ENCODE results near the gene TFAP2C. TPM values are rescaled to one million over a fixed set of nuclear protein-coding genes. Genes with fewer than 3 reads are reported as not detected.
A peak's percentile ranks its signal among the peaks of the same experiment; 100 is the strongest.

Gene TFAP2C
- total RNA-seq, 1 donor, result under 0.01 TPM

GRCh38 chr20:56607061-56607704, 21.9 kb upstream of the TFAP2C start:
- no peak overlapping the region for H3K27ac ChIP-seq (ENCODE audit: low read depth, low read length)
- no peak overlapping the region for H3K4me3 ChIP-seq (ENCODE audit: insufficient read depth, low read length)
- no peaks in the 10 kb centered on the region for H3K79me2 ChIP-seq (ENCODE audit: insufficient read depth, low read length)
- H3K9me3 ChIP-seq (ENCODE audit: low read depth, low read length), result no peaks in the 10 kb centered on the region
- no peaks in the 10 kb centered on the region for H3K4me1 ChIP-seq (ENCODE audit: insufficient read depth, low read length)
- H3K4me2 ChIP-seq (ENCODE audit: insufficient read depth, low read length), result no peak overlapping the region
- no peaks in the 10 kb centered on the region for H3K36me3 ChIP-seq (ENCODE audit: insufficient read depth, low read length)
- DNase-seq (ENCODE audit: insufficient read length, low spot score, missing footprints), result no peak
- H4K20me1 ChIP-seq (ENCODE audit: insufficient read depth, low read length), result no peaks in the 10 kb centered on the region
- no peak for TF ChIP-seq CTCF (IDR thresholded peaks at IDR 0.05; ENCODE audit: extremely low read depth, low read depth, low read length)
- no peaks in the 10 kb centered on the region for H3K27me3 ChIP-seq (ENCODE audit: insufficient read depth, low read length)
- H2AFZ ChIP-seq (ENCODE audit: low read length), result no peak overlapping the region

GRCh38 chr20:56608376-56608775, 20.7 kb upstream of the TFAP2C start:
- no peak for DNase-seq (ENCODE audit: insufficient read length, low spot score, missing footprints)
- Histone ChIP-seq H3K4me1 (ENCODE audit: insufficient read depth, low read length) (no peaks in the 10 kb centered on the region), H3K4me3 (ENCODE audit: insufficient read depth, low read length) (no peak overlapping the region), H4K20me1 (ENCODE audit: insufficient read depth, low read length) (no peaks in the 10 kb centered on the region), H3K36me3 (ENCODE audit: insufficient read depth, low read length) (no peaks in the 10 kb centered on the region), H3K27me3 (ENCODE audit: insufficient read depth, low read length) (no peaks in the 10 kb centered on the region), H3K27ac (ENCODE audit: low read depth, low read length) (no peak overlapping the region), H3K4me2 (ENCODE audit: insufficient read depth, low read length) (no peak overlapping the region), H3K9me3 (ENCODE audit: low read depth, low read length) (no peaks in the 10 kb centered on the region), H3K79me2 (ENCODE audit: insufficient read depth, low read length) (no peaks in the 10 kb centered on the region), H2AFZ (ENCODE audit: low read length) (no peak overlapping the region)
- TF ChIP-seq CTCF (IDR thresholded peaks at IDR 0.05; ENCODE audit: extremely low read depth, low read depth, low read length), result no peak

GRCh38 chr20:56609321-56609720, 19.8 kb upstream of the TFAP2C start:
- Histone ChIP-seq H3K9me3 (ENCODE audit: low read depth, low read length) (no peaks in the 10 kb centered on the region), H3K4me2 (ENCODE audit: insufficient read depth, low read length) (no peak overlapping the region), H2AFZ (ENCODE audit: low read length) (no peak overlapping the region), H3K27ac (ENCODE audit: low read depth, low read length) (no peak overlapping the region), H3K27me3 (ENCODE audit: insufficient read depth, low read length) (no peaks in the 10 kb centered on the region), H3K4me1 (ENCODE audit: insufficient read depth, low read length) (no peaks in the 10 kb centered on the region), H3K79me2 (ENCODE audit: insufficient read depth, low read length) (no peaks in the 10 kb centered on the region), H3K4me3 (ENCODE audit: insufficient read depth, low read length) (no peak overlapping the region), H4K20me1 (ENCODE audit: insufficient read depth, low read length) (no peaks in the 10 kb centered on the region), H3K36me3 (ENCODE audit: insufficient read depth, low read length) (no peaks in the 10 kb centered on the region)
- no peak for TF ChIP-seq CTCF (IDR thresholded peaks at IDR 0.05; ENCODE audit: extremely low read depth, low read depth, low read length)
- no peak for DNase-seq (ENCODE audit: insufficient read length, low spot score, missing footprints)

GRCh38 chr20:56610098-56610497, 19.0 kb upstream of the TFAP2C start:
- peak; percentile 74 for DNase-seq (ENCODE audit: insufficient read length, low spot score, missing footprints)
- Histone ChIP-seq H3K4me2 (ENCODE audit: insufficient read depth, low read length) (no peak overlapping the region), H3K9me3 (ENCODE audit: low read depth, low read length) (no peaks in the 10 kb centered on the region), H3K36me3 (ENCODE audit: insufficient read depth, low read length) (no peaks in the 10 kb centered on the region), H3K4me1 (ENCODE audit: insufficient read depth, low read length) (no peaks in the 10 kb centered on the region), H2AFZ (ENCODE audit: low read length) (no peak overlapping the region), H4K20me1 (ENCODE audit: insufficient read depth, low read length) (no peaks in the 10 kb centered on the region), H3K4me3 (ENCODE audit: insufficient read depth, low read length) (no peak overlapping the region), H3K27me3 (ENCODE audit: insufficient read depth, low read length) (no peaks in the 10 kb centered on the region), H3K79me2 (ENCODE audit: insufficient read depth, low read length) (no peaks in the 10 kb centered on the region), H3K27ac (ENCODE audit: low read depth, low read length) (no peak overlapping the region)
- TF ChIP-seq CTCF (IDR thresholded peaks at IDR 0.05; ENCODE audit: extremely low read depth, low read depth, low read length), result no peak

All from osteoblast (primary cell).